Suprapubic skin (tissue), 4 donors: ENCODE measurements around the gene CEP70.

ENCODE experiments used
- CTCF ChIP-seq, 2 donors: fragments of 200-600 bp in 1 of 2; fragments of 450-650 bp in 1 of 2; sonication (generic) in 1 of 2; IDR thresholded peaks; one replicate each; pipeline ENCODE4 v1.5.1; 2016 to 2019; ENCODE audit warnings: antibody characterized with exemption in 2 of 2, mild to moderate bottlenecking in 1 of 2, moderate library complexity in 1 of 2
- EP300 ChIP-seq: sonication (generic); formaldehyde crosslinking; IDR thresholded peaks from one replicate; pipeline ENCODE4 v1.6.1; 2017; ENCODE audit warnings: antibody characterized with exemption
- POLR2A ChIP-seq, 2 donors: fragments of 450-650 bp; IDR thresholded peaks; one replicate each; pipeline ENCODE4 v1.6.1; 2017; ENCODE audit warnings: antibody characterized with exemption in 2 of 2, mild to moderate bottlenecking in 2 of 2, moderate library complexity in 2 of 2
- POLR2AphosphoS5 ChIP-seq, 3 donors: sonication (generic); formaldehyde crosslinking; IDR thresholded peaks; one replicate each; pipeline ENCODE4 v1.6.1; 2017; ENCODE audit warnings: antibody characterized with exemption in 3 of 3

GRCh38 chr3:138459619-138460535 is 134.2 kb downstream of the CEP70 start:
- no peak for TF ChIP-seq POLR2AphosphoS5 (IDR thresholded peaks at IDR 0.05)
- TF ChIP-seq POLR2A (IDR thresholded peaks at IDR 0.05) = no peak
- TF ChIP-seq CTCF (IDR thresholded peaks at IDR 0.05) = no peak
- TF ChIP-seq EP300 = no peak
